ENCODE data around the gene FHOD1. TPM values are rescaled to one million over a fixed set of nuclear protein-coding genes. Genes with fewer than 3 reads are reported as not detected.
A peak's percentile ranks its signal among the peaks of the same experiment; 100 is the strongest.

FHOD1 gene
- total and polyA plus RNA-seq, 2 of the 13 experiments (the other 11 are each of a cell fraction or from before 2014, with no cell fraction given), result 20.0 to 20.8 TPM

- TF ChIP-seq ZFX (CRISPR knock-in tag; IDR thresholded peaks at IDR 0.05; ENCODE audit: low read depth) (peak; percentile 99), CBX1 (IDR thresholded peaks at IDR 0.05; ENCODE audit: low read depth) (peak; percentile 72), ZNF274 (CRISPR knock-in tag; IDR thresholded peaks at IDR 0.05) (0 out of 2 replicates have a peak, but pooled peaks have one; percentile 39), ZSCAN12 (CRISPR knock-in tag; IDR thresholded peaks at IDR 0.05) (peak; percentile 38; the same call in 1 of the 2 replicates), PBX3 (CRISPR knock-in tag; IDR thresholded peaks at IDR 0.05; ENCODE audit: borderline replicate concordance) (0 out of 2 replicates have a peak, but pooled peaks have one; percentile 20), ZBTB43 (CRISPR knock-in tag; conservative IDR thresholded peaks at IDR 0.05) (peak; percentile 87; the same call in 1 of the 2 replicates), ATF7-NPFF (CRISPR knock-in tag; IDR thresholded peaks at IDR 0.05; ENCODE audit: low read depth) (peak; percentile 93), ZZZ3 (CRISPR knock-in tag; IDR thresholded peaks at IDR 0.05; ENCODE audit: borderline replicate concordance) (peak; percentile 94; the same call in 1 of the 2 replicates), MAFF (IDR thresholded peaks at IDR 0.05; ENCODE audit: low read depth, low read length) (0 out of 2 replicates have a peak, but pooled peaks have one; percentile 1), KDM5B (CRISPR knock-in tag; IDR thresholded peaks at IDR 0.05; ENCODE audit: borderline replicate concordance) (peak; percentile 92; the same call in 1 of the 2 replicates), HNF1A (IDR thresholded peaks at IDR 0.05; ENCODE audit: low read depth) (no peak), HNF1A (CRISPR knock-in tag; IDR thresholded peaks at IDR 0.05; ENCODE audit: borderline replicate concordance) (peak; percentile 35; the same call in 1 of the 2 replicates), ARID5B (CRISPR knock-in tag; IDR thresholded peaks at IDR 0.05) (peak; percentile 58; the same call in 1 of the 2 replicates), ZHX1 (CRISPR knock-in tag; IDR thresholded peaks at IDR 0.05; ENCODE audit: low read depth) (peak; percentile 54; the same call in 1 of the 2 replicates)
Observed at GRCh38 chr16:67191995-67192681, 55.1 kb downstream of the FHOD1 start, which contains the start of gene E2F4 (continued).
